Kidney epithelial cell (primary cell): ENCODE data around the gene CNOT4. TPM values are rescaled to one million over a fixed set of nuclear protein-coding genes. Genes with fewer than 3 reads are reported as not detected.

ENCODE experiments used
- DNase-seq: peaks from one replicate; pipeline ENCODE4 v3.0.0-alpha.2; 2010; ENCODE audit warnings: low read depth
- H3K27me3 ChIP-seq: 2 replicates; pipeline ENCODE4 v1.6.0; 2011; ENCODE audit warnings: low read length; ENCODE audit not compliant: control insufficient read depth, insufficient read depth
- H3K36me3 ChIP-seq: 2 replicates; pipeline ENCODE4 v1.5.1; 2011; ENCODE audit warnings: low read length; ENCODE audit not compliant: control insufficient read depth, insufficient read depth
- H3K4me3 ChIP-seq: 2 replicates; pipeline ENCODE4 v1.5.1; 2011; ENCODE audit warnings: low read depth, mild to moderate bottlenecking, control low read depth, low read length
- total RNA-seq: library from RNA; depleted of rRNA; stranded (reverse); fragments of >200 nt; gene quantifications from 2 replicates; pipeline ENCODE4 v1.2.3, GENCODE V29; 2015
- TF ChIP-seq, protein P1 (sequence below): IDR thresholded peaks from 2 replicates; pipeline ENCODE4 v1.5.1; 2011; ENCODE audit warnings: mild to moderate bottlenecking, moderate library complexity, low read length, control low read depth, inconsistent platforms; ENCODE audit not compliant: insufficient read depth, poor library complexity, severe bottlenecking

CNOT4 gene
- total RNA-seq, 1 donor from 2014 or later: 10.9 TPM

GRCh38 chr7:135372222-135372621 is 137.7 kb downstream of the CNOT4 start:
- DNase-seq: no peak
- TF ChIP-seq, protein P1, sequence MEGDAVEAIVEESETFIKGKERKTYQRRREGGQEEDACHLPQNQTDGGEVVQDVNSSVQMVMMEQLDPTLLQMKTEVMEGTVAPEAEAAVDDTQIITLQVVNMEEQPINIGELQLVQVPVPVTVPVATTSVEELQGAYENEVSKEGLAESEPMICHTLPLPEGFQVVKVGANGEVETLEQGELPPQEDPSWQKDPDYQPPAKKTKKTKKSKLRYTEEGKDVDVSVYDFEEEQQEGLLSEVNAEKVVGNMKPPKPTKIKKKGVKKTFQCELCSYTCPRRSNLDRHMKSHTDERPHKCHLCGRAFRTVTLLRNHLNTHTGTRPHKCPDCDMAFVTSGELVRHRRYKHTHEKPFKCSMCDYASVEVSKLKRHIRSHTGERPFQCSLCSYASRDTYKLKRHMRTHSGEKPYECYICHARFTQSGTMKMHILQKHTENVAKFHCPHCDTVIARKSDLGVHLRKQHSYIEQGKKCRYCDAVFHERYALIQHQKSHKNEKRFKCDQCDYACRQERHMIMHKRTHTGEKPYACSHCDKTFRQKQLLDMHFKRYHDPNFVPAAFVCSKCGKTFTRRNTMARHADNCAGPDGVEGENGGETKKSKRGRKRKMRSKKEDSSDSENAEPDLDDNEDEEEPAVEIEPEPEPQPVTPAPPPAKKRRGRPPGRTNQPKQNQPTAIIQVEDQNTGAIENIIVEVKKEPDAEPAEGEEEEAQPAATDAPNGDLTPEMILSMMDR: no peak
- Histone ChIP-seq H3K36me3 (no peaks in the 10 kb centered on the region), H3K27me3 (no peaks in the 10 kb centered on the region), H3K4me3 (no peak overlapping the region)

GRCh38 chr7:135370656-135371055 is 139.2 kb downstream of the CNOT4 start:
- no peak for DNase-seq
- H3K36me3 ChIP-seq: no peaks in the 10 kb centered on the region
- TF ChIP-seq, protein P1: no peak
- H3K27me3 ChIP-seq: no peaks in the 10 kb centered on the region
- no peak overlapping the region for H3K4me3 ChIP-seq

DNA sequence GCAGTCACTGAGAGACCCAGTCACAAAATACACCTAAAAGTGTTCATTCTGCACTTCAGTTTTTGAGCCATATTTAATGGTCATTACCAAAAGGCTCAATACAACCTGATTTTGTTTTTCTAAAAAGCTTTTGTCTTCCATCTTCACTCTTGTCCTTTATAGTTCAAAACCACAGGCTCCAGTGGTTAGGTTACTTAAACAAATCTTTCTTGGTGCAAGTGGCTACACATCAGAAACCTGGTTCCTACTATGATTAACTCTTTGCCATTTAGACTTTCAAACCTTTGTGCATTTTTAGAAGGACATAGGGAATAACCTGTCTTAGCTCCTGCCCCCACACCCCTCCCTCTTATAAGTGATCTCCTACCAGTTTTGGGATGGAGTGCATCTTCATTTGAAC is 140.5 kb downstream of the CNOT4 start:
- Histone ChIP-seq H3K36me3 (no peaks in the 10 kb centered on the region), H3K27me3 (no peaks in the 10 kb centered on the region), H3K4me3 (no peak overlapping the region)
- DNase-seq: no peak
- TF ChIP-seq, protein P1: no peak

GRCh38 chr7:135368416-135369186 is 141.3 kb downstream of the CNOT4 start:
- no peak for DNase-seq
- Histone ChIP-seq H3K4me3 (no peak overlapping the region), H3K36me3 (no peaks in the 10 kb centered on the region), H3K27me3 (no peaks in the 10 kb centered on the region)
- TF ChIP-seq, protein P1: no peak

DNA sequence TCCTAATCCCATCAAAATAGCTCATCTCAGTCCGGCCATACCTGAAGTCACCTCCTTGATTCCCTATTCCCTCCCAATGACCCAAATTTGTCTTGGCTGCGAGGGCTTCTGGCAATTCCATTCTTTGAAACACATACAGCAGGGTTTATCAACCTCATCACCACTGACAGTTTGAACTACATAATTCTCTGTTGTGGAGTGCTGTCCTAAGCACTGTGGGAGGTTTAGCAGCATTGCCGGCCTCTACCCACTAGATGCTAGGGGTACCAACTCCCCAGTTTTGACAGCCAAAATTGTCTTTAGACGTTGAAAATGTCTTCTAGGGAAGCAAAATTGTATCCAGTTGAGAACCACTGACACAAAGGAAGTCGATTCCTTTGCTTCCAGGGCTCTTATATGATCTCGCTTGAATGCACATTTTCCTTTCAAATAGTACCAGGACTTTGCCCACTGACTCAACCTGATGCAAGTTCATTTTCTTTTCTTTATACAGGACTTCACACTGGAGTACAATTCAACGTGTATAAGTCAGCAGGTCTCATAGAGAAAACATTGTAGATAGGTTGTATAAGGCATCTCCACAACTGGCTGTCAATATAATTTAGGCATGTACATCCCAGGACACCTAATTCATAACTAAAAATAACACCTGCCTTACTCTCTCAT is 142.9 kb downstream of the CNOT4 start:
- Histone ChIP-seq H3K27me3 (no peaks in the 10 kb centered on the region), H3K36me3 (no peaks in the 10 kb centered on the region), H3K4me3 (no peak overlapping the region)
- no peak for DNase-seq
- TF ChIP-seq, protein P1: no peak
